ENCODE measurements around the gene PCDHGA5.

- TF ChIP-seq CTCF (IDR thresholded peaks at IDR 0.05) (no peak), EP300 (IDR thresholded peaks at IDR 0.05) (no peak)
Measured at GRCh38 chr5:141319202-141319601, 44.8 kb upstream of the PCDHGA5 start.
